Suprapubic skin (tissue), 4 donors: ENCODE results near the gene TENT4A. TPM values are rescaled to one million over a fixed set of nuclear protein-coding genes. Genes with fewer than 3 reads are reported as not detected.
A peak's percentile ranks its signal among the peaks of the same experiment; 100 is the strongest.

ENCODE experiments used
- DNase-seq, 2 donors: peaks; one replicate each; pipeline ENCODE4 v3.0.0-alpha.2; 2019; ENCODE audit warnings: low spot score in 2 of 2
- H3K27ac ChIP-seq: fragments of 200-600 bp; sonication (generic); one replicate; pipeline ENCODE4 v1.5.1; 2019
- H3K27me3 ChIP-seq: fragments of 200-600 bp; sonication (generic); one replicate; pipeline ENCODE4 v1.5.1; 2019
- H3K36me3 ChIP-seq: fragments of 200-600 bp; sonication (generic); one replicate; pipeline ENCODE4 v1.5.1; 2019
- H3K4me1 ChIP-seq: fragments of 200-600 bp; sonication (generic); one replicate; pipeline ENCODE4 v1.5.1; 2019
- H3K4me3 ChIP-seq: fragments of 200-600 bp; sonication (generic); one replicate; pipeline ENCODE4 v1.5.1; 2019; ENCODE audit warnings: mild to moderate bottlenecking
- H3K9me3 ChIP-seq: fragments of 200-600 bp; sonication (generic); one replicate; pipeline ENCODE4 v1.5.1; 2019
- EP300 ChIP-seq: sonication (generic); formaldehyde crosslinking; IDR thresholded peaks from one replicate; pipeline ENCODE4 v1.6.1; 2017; ENCODE audit warnings: antibody characterized with exemption
- POLR2A ChIP-seq, 2 donors: fragments of 450-650 bp; IDR thresholded peaks; one replicate each; pipeline ENCODE4 v1.6.1; 2017; ENCODE audit warnings: antibody characterized with exemption in 2 of 2, mild to moderate bottlenecking in 2 of 2, moderate library complexity in 2 of 2
- POLR2AphosphoS5 ChIP-seq, 3 donors: sonication (generic); formaldehyde crosslinking; IDR thresholded peaks; one replicate each; pipeline ENCODE4 v1.6.1; 2017; ENCODE audit warnings: antibody characterized with exemption in 3 of 3
- WGBS: methylation state at CpG from one replicate; pipeline ENCODE4 v1.1.5; 2018; 5-methylcytosine and 5-hydroxymethylcytosine counted together
- total RNA-seq, 4 donors: library from RNA; depleted of rRNA; stranded (reverse); fragments of >200 nt; gene quantifications; one replicate each; pipeline ENCODE4 v1.1.0, GENCODE V29; 2016
- TF ChIP-seq, protein P1 (sequence below), 2 donors: fragments of 200-600 bp in 1 of 2; fragments of 450-650 bp in 1 of 2; sonication (generic) in 1 of 2; IDR thresholded peaks; one replicate each; pipeline ENCODE4 v1.5.1; 2016 to 2019; ENCODE audit warnings: antibody characterized with exemption in 2 of 2, mild to moderate bottlenecking in 1 of 2, moderate library complexity in 1 of 2

TENT4A gene
- total RNA-seq, 4 donors from 2014 or later = 36.4 to 67.3 (median 42.4) TPM

DNA sequence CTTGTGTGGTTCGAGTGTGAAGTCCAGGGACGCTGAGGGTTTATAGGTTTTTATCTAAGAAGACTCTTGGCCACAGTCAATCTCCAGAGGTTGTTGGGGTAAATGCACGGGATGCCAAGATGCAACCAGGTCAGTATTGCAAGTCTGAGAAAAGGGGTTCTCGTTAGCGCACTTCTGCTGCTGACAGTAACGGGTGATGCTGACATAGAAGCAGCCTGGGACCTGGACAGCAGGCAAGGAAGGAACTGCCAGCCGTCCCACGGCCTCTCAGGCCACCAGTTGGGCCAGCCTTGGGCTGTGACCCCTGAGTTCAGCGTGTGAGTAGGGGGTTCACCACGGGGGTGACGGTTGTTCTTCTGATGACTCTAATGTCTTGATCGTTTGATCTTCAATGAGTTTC, 39.0 kb downstream of the TENT4A start:
- no peaks in the 10 kb centered on the region for H3K27me3 ChIP-seq
- no peak overlapping the region for H3K27ac ChIP-seq
- H3K4me3 ChIP-seq = no peak overlapping the region
- DNase-seq = peak; percentile 43 to 44
- TF ChIP-seq, protein P1, sequence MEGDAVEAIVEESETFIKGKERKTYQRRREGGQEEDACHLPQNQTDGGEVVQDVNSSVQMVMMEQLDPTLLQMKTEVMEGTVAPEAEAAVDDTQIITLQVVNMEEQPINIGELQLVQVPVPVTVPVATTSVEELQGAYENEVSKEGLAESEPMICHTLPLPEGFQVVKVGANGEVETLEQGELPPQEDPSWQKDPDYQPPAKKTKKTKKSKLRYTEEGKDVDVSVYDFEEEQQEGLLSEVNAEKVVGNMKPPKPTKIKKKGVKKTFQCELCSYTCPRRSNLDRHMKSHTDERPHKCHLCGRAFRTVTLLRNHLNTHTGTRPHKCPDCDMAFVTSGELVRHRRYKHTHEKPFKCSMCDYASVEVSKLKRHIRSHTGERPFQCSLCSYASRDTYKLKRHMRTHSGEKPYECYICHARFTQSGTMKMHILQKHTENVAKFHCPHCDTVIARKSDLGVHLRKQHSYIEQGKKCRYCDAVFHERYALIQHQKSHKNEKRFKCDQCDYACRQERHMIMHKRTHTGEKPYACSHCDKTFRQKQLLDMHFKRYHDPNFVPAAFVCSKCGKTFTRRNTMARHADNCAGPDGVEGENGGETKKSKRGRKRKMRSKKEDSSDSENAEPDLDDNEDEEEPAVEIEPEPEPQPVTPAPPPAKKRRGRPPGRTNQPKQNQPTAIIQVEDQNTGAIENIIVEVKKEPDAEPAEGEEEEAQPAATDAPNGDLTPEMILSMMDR (IDR thresholded peaks at IDR 0.05) = no peak
- TF ChIP-seq POLR2A (IDR thresholded peaks at IDR 0.05) = no peak
- no peak for TF ChIP-seq POLR2AphosphoS5 (IDR thresholded peaks at IDR 0.05)
- TF ChIP-seq EP300 = no peak
- no peaks in the 10 kb centered on the region for H3K4me1 ChIP-seq
- no peaks in the 10 kb centered on the region for H3K9me3 ChIP-seq
- peaks cover 83% of the 10 kb centered on the region for H3K36me3 ChIP-seq
- 96% methylated on average over 11 of the region's 12 CpGs for WGBS

DNA sequence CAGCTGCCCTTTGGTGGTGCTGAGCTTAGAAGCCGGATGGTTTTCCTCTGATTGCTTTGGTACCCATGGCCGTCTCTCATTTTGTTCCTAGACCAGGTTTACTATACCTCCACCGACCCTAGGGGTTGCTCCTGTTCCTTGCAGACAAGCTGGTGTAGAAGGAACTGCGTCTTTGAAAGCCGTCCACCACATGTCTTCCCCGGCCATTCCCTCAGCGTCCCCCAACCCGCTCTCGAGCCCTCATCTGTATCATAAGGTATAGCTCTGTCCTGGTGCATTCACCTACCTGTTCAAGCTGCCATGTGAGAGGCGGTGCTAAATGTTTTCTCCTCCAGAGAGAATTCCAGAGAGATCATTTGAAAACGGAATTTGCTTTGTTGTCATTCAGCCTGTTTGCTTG, 39.5 kb downstream of the TENT4A start:
- WGBS = 97% methylated on average over 11 of the region's 11 CpGs

DNA sequence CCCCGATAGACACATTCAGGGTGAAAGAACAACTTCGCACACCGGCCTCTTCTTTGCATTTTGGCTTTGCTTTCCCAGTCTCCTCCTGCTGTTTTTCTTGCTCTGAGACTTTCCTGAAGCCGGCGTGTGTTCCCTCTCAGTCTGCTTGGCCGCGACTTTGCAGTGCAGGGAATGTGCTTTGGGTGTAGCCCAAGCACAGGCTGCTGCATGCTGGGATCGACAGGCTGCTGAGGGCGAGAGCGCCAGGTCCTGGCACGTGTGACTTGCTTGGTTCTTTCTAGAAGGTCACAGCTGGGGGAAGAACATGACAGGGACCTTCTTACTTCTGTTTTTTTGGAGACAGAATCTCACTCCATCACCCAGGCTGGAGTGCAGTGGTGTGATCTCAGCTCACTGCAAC, 40.6 kb downstream of the TENT4A start:
- peak; percentile 40 to 51 for DNase-seq
- Histone ChIP-seq H3K36me3 (peaks cover 93% of the 10 kb centered on the region), H3K9me3 (no peaks in the 10 kb centered on the region), H3K4me3 (no peak overlapping the region), H3K4me1 (no peaks in the 10 kb centered on the region), H3K27ac (no peak overlapping the region), H3K27me3 (no peaks in the 10 kb centered on the region)
- WGBS = 50% methylated on average over 11 of the region's 11 CpGs
- TF ChIP-seq POLR2A (IDR thresholded peaks at IDR 0.05) = no peak

More for the DNA sequence above, 39.5 kb downstream of the TENT4A start:
- TF ChIP-seq, protein P1 (IDR thresholded peaks at IDR 0.05) = no peak
- TF ChIP-seq EP300 (no peak), POLR2A (IDR thresholded peaks at IDR 0.05) (no peak), POLR2AphosphoS5 (IDR thresholded peaks at IDR 0.05) (no peak)
- Histone ChIP-seq H3K36me3 (peaks cover 89% of the 10 kb centered on the region), H3K9me3 (no peaks in the 10 kb centered on the region), H3K27me3 (no peaks in the 10 kb centered on the region), H3K4me3 (no peak overlapping the region), H3K27ac (no peak overlapping the region), H3K4me1 (no peaks in the 10 kb centered on the region)
- DNase-seq = peak; percentile 15 to 40

DNA sequence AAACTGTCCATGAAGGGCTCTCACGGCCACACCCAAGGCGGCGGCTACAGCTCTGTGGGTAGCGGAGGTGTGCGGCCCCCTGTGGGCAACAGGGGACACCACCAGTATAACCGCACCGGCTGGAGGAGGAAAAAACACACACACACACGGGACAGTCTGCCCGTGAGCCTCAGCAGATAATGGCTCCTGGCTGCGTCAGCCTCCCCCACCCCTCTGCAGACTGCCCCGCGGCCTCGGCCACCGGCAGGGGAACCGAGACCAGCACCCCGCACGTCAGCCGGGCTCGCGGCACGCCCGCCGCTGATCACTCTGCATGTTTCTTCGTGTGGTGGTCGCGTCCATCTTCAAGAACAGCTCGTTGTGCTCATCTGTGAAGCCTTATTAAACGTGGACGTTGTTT, 41.5 kb downstream of the TENT4A start:
- no peak for TF ChIP-seq EP300
- no peak for TF ChIP-seq POLR2AphosphoS5 (IDR thresholded peaks at IDR 0.05)
- TF ChIP-seq POLR2A (IDR thresholded peaks at IDR 0.05) = no peak
- TF ChIP-seq, protein P1 (IDR thresholded peaks at IDR 0.05) = no peak
- Histone ChIP-seq H3K27me3 (no peaks in the 10 kb centered on the region), H3K4me3 (no peak overlapping the region), H3K4me1 (no peaks in the 10 kb centered on the region), H3K36me3 (peaks cover 89% of the 10 kb centered on the region), H3K27ac (no peak overlapping the region), H3K9me3 (no peaks in the 10 kb centered on the region)
- peak in 1 of 2 donors; percentile 74 for DNase-seq
- WGBS = 96% methylated on average over 20 of the region's 29 CpGs

DNA sequence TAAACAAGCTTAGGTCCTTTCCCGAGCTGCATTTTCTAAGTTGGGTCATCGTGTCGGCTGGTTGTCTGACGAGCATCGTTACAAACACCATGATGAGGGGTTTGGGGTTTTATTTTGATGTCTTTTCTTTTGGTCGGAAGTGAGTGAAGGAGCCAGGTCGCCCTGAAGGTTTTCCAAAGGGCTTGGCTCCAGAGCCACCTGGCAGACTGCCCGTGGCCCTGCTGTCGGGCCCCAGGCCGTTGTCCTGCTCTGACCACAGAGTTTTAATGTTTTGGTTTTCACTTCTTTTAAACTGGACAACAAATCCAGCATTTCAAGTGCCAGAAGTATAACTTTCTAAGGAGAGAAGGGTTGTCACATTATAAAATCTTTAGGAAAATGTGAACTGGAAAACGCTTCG, 42.3 kb downstream of the TENT4A start:
- DNase-seq = peak; percentile 7 to 26
- Histone ChIP-seq H3K27me3 (no peaks in the 10 kb centered on the region), H3K9me3 (no peaks in the 10 kb centered on the region), H3K4me3 (no peak overlapping the region), H3K4me1 (no peaks in the 10 kb centered on the region), H3K27ac (no peak overlapping the region), H3K36me3 (peaks cover 85% of the 10 kb centered on the region)
- no peak for TF ChIP-seq EP300
- WGBS = 82% methylated on average over 12 of the region's 12 CpGs

DNA sequence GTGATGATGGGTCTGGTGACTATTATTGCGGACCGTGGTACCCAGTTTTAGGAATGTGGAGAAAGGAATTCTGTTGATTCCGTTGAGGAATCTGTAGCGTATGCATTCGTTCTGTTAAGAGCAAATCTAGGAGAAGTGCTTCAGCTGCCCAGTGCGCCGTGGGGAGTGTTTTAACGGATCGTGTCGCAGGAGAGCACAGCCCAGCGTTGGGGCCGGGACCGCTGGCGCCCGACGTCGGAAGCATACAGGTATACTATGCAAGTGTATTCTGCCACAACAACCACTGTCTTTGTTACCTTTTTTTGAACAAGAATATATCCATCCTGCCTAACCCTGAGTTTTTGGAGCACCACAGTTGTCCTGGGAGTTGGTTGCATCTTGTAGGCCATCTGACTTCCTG, 42.7 kb downstream of the TENT4A start:
- 96% methylated on average over 17 of the region's 17 CpGs for WGBS
- H3K36me3 ChIP-seq = peaks cover 81% of the 10 kb centered on the region
- no peak overlapping the region for H3K27ac ChIP-seq
- DNase-seq = peak; percentile 10 to 63
- H3K4me3 ChIP-seq = no peak overlapping the region
- no peaks in the 10 kb centered on the region for H3K9me3 ChIP-seq
- TF ChIP-seq, protein P1 (IDR thresholded peaks at IDR 0.05) = no peak
- TF ChIP-seq POLR2A (IDR thresholded peaks at IDR 0.05) (no peak), POLR2AphosphoS5 (IDR thresholded peaks at IDR 0.05) (no peak), EP300 (no peak)
- H3K4me1 ChIP-seq = no peaks in the 10 kb centered on the region
- no peaks in the 10 kb centered on the region for H3K27me3 ChIP-seq
